Islet of Langerhans (tissue), 1 donor: ENCODE data around the gene SENP8.

Experiments used
- FAIRE-seq: peaks from one replicate; lab custom pipeline; 2011; peaks lifted over from hg19 to GRCh38; lab: Jason Lieb, UNC

SENP8 gene

DNA sequence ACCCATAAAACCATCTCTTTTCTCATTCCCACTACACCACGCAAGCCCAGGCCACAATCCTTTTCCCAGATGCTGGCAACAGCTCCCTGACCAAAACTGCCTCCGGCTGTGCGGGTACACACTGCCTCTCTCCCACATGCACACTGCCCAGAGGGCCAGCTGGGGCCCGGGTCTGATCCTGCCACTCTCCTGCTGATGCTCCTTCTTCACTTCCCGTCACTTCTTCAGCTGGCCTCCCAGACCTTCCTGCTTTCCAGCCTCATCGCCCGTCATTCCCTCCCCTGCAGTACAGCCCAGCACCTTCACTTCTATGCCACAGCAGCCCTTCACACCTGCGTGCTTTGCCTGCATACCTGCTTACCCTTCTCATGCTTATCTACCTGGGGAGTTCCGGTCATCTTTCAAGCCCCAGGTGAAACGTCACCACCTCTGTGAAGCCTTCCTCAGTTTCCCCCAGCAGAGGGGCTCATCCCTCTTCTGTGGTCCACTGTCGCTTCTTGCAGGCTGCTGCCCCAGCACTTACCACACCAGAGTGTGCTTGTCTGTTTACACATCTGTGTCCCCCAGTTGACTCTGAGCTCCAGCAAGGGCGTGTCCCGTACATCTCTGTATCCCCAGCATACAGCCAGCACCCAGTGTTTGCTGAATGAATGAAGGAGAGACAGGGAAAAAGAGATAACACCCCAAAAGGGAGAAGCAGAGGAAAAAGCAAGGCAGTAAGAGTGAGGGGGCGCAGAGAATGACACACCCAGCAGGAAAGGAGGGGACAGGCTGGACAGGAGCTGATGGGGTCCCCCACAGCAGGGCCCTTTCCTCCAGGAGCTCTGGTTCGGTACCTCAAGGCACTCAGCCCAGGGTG is 57.2 kb downstream of the SENP8 start:
- FAIRE-seq, result no peak

DNA sequence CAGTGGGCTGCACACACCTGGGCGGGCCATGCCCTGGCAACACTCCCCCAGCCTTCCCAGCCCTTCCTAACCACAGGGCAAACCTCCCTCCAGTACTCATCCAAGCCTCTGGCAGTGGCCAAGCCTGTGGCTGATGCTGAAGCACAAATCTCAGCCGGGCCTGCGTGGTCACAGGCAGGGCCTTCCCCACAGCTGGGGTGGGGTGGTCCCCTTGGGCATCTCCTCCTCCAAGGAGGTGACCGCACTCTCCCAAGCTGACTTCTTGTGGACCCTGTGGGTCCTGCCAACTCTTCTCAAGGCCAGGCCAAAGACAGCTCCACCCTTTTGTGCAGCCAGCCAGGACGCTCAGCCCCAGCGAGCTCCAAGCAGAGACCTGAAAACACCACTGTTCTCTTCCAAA is 58.0 kb downstream of the SENP8 start:
- FAIRE-seq, result no peak

DNA sequence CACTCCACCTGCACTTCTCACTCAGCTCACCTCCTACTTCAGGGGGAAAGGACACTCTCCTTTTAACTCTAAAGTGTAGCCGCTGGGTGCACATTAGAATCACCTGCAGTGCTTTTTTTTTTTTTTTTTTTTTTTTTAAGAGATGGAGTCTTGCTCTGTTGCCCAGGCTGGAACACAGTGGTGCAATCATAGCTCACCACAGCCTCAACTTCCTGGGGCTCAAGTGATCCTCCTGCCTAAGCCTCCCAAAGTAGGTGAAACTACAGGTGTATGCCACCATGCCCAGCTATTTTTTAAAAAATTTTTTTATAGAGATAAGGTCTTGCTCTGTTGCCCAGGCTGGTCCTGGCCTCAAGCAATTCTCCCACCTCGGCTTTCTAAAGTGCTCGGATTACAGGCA is 58.5 kb downstream of the SENP8 start:
- FAIRE-seq, result no peak

DNA sequence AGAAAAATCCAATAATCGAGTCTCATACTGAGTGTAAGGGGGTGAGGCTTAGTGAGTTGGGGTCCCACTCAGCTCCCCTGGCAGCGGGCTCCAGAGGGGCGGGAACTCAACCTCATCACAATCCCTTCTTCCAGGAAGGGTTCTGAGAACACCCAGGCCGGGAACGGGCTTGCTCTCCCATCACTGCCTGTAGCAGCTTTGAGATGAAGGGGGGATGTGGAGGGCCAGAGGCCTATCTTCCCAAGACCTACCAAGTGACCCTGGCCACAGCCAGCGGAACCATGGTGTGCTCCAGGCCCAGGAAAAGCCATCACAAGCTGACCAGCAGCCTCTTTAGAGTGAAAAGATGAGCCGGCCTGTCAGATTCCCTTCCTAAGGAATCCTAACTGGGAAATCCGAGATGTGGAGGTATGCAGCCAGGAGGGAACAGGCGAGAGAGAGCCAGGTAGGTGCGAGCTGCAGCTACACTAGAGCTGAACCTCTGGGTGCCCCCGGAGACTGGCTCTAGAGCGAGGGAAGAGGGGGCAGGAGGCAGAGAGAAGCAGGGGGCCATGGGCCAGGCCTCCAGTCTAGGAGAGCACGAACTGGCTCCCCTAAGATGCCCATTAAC is 60.9 kb downstream of the SENP8 start:
- FAIRE-seq, result no peak

DNA sequence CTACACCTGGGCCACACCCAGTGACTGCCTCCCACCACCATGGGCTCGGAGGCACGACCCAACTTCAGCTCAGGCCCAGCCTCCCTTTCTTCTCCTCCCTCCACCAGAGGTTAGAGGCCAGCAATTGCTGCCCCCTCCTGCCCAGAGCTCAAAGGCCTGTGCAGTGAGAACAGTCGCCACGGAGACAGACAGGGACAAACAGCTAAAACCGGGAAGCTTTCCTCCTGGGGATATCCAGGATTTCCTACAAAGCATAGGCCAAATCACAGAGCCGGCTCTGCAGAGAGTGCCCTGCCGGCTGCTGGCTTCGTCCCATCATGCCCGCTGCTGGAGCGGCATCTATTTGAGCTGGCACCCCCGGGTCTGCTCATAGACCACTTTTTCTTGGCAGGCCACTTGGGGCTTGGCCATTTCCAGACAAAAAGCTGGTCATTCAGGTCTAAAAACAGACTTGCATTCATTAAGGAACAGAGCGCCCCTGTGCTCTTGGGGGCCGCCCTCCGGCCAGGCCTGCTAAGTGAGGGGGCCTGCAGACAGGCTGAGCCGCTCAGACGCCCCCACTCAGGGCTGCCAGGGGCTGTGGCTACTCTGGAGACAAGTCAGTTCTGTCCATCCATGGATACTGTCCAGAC is 61.9 kb downstream of the SENP8 start:
- FAIRE-seq, result no peak

DNA sequence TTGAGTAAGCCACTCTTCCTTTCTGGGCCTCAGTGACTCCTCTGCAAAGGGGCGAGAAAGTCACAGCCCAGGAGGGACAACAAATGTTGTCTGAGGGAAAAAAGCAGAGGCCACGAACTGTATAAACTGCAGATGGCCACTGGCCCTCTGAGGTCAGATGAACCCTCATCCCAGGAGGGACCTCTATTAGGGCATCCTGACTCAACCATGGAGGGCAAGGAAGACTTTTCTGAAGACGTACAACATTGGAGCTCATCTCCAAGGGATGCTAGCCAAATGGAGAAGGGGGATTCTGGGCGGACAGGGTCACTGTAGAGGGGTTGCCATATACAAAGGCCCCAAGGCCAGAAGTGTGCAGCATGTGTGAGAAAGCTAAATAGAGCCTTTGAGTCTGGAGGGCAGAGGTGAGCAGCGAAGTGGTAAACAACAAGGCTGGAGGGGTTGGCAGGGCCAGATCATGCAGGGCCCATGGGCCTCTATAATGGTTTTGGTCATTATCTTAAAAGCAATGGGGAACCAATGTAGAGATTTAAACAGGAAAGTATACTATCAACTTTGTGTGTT is 62.6 kb downstream of the SENP8 start:
- FAIRE-seq, result no peak

DNA sequence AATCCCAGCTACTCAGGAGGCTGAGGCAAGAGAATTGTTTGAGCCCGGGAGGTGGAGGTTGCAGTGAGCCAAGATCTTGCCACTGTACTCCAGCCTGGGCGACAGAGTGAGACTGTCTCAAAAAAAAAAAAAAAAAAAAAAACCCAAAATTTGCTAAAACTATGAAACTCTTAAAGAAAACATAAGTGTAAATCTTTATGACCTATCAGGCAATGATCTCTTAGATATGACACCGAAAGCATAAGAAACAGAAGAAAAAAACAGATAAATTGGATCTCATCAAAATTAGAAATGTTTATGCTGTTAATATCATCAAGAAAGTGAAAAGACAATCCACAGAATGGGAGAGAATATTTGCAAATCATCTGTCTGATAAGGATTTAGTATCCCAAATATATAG is 64.0 kb downstream of the SENP8 start:
- FAIRE-seq, result no peak

DNA sequence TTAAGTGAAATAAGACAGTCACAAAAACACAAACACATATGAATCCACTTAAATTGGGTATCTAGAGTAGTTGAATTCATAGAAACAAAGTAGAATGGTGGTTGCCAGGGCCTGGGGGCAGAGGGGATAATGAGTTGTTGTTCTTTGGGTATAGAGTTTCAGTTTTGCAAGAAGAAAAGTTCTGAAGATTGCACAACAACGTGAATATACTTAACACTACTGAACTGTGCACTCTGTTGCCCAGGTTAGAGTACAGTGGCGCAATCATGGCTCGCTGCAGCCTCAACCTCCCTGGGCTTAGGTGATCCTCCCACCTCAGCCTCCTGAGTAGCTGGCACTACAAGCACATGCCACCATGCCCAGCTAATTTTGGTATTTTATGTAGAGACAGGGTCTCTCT is 64.5 kb downstream of the SENP8 start:
- FAIRE-seq, result no peak

DNA sequence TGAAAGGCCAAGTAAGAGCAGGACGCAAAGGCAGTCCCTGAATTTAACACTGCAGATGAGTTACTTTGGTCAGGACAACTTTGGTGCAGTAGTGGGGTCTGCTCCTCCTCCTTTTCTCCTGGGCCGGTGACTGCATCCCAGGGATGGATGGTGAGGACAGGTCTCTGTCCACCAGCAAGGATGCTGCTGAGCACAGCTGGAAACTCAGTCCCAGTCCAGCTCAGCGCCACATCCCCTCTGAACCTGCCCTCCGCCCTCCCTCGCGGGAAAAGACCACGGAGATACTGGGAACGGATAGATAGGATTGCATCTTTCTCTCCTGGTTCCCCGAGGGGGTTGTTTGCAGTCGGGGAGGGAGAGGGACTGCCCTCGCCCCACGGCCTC is 65.6 kb downstream of the SENP8 start:
- no peak for FAIRE-seq

DNA sequence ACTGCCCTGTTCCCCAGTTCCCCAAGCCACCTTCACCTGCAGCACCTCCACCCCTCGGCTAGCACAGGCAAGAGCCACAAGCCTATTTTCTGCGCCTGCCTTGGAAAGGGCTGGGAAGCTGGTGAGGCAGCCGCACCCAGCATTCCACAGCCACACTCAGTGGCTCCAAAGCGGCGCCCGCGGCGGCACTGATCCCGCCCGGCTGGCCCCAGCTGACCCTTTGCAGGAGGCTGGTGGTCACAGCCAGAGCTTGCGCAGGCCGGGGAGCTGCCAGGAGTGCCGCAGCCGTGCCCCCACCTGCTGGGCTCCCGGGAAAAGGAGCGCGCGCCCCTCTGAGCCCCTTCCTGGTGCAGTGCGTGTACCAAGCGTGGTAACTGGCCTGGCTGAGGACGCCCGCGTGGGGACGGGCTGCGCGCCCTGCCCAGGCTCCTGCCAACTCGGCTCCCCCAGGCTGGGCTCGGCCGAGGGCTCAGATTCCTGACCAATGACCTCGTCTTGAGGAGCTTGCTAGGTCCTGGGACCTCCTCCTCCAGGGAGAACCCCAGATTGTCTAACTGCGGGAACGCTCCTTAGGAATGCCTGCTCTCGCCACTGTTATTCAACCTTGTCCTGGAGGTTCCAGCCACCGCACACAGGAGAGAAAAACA is 66.1 kb downstream of the SENP8 start:
- no peak for FAIRE-seq

DNA sequence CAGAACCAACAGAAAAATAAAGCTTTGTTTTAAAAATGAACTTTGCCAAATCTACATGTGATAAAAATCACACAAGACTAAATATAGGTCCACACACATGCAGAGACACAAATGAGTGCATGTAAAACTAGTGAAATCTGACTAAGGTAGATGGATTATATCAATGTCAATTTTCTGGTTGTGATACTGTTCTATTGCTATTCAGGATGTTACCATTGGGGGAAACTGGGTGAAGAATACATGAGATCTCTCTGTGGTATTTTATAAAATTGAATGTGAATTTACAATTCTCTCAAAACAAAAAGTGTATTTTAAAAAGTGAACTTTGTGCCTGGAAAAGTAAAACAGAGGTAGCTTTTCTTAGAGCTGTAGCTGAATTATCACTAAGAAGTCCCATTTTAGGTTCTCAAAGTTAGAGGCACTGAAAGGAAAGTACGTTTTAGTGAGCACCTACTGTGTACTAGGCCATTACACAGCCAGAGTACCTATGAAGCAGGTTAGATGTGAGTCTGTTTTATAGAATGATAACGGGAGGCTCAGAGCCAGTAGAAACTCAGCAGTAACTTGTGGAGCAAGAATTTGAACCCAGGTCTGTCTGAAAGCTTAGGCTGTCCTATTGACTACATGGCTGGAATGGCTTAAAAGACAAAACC is 71.2 kb downstream of the SENP8 start:
- no peak for FAIRE-seq

DNA sequence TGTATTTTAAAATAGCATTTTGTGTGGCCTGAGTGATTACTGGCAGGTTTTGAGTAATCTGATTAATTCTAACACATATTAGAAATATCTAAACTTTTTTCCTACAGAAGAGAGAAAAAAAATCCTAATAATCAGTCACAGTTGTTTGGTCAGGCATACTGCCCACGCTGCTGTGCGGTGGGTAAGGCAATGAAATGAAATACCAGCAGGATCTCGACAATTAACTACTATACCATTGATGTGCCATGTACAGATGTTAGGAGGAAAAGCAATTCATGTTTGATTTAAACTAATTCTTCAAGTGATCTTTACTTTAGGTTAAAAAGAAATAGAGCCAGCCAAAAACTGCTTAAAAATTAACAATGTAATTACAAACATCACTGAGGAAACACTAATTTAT is 74.2 kb downstream of the SENP8 start:
- no peak for FAIRE-seq
